H1 (cell line): ENCODE results near the gene LINC01488. TPM values are rescaled to one million over a fixed set of nuclear protein-coding genes. Genes with fewer than 3 reads are reported as not detected.

Experiments used
- ASH2L ChIP-seq: fragments of 200-600, 300-600 bp; sonication (generic); IDR thresholded peaks from one replicate; pipeline ENCODE4 v1.7.1; 2017; ENCODE audit warnings: low read length
- BCL11A ChIP-seq, 2 experiments: IDR thresholded peaks; one replicate each; pipeline ENCODE4 v1.6.1; 2011; ENCODE audit warnings: low read depth in 2 of 2, low read length in 2 of 2, mild to moderate bottlenecking in 2 of 2
- CREB1 ChIP-seq: IDR thresholded peaks from 2 replicates; pipeline ENCODE4 v1.6.1; 2012; ENCODE audit warnings: inconsistent platforms
- CTBP2 ChIP-seq: IDR thresholded peaks from 2 replicates; pipeline ENCODE4 v1.7.0; 2011; ENCODE audit warnings: borderline replicate concordance, mild to moderate bottlenecking, moderate library complexity, mixed read lengths, low read length; ENCODE audit not compliant: insufficient read depth, insufficient read length
- GTF2F1 ChIP-seq: IDR thresholded peaks from 2 replicates; pipeline ENCODE4 v1.6.1; 2012; ENCODE audit warnings: low read depth, low read length, improper control_type of control experiment, borderline replicate concordance
- POU5F1 ChIP-seq: IDR thresholded peaks from 2 replicates; pipeline ENCODE4 v1.6.1; 2011; ENCODE audit warnings: low read depth, mild to moderate bottlenecking, low read length, moderate library complexity
- RFX5 ChIP-seq: IDR thresholded peaks from 2 replicates; pipeline ENCODE4 v1.6.1; 2011; ENCODE audit warnings: low read depth, low read length, improper control_type of control experiment, borderline replicate concordance
- RXRA ChIP-seq: IDR thresholded peaks from 2 replicates; pipeline ENCODE4 v1.6.1; 2011; ENCODE audit warnings: low read depth, mild to moderate bottlenecking, low read length, moderate library complexity; ENCODE audit not compliant: insufficient read depth
- SIX5 ChIP-seq: IDR thresholded peaks from 2 replicates; pipeline ENCODE4 v1.6.1; 2011; ENCODE audit warnings: mild to moderate bottlenecking, low read depth, low read length
- SP4 ChIP-seq: IDR thresholded peaks from 2 replicates; pipeline ENCODE4 v1.6.1; 2012; ENCODE audit warnings: low read length, inconsistent platforms
- polyA plus RNA-seq, 7 experiments: library from polyadenylated mRNA; depleted of rRNA in 3 of 7; stranded (reverse) in 5 of 7; unstranded in 2 of 7; fragments of >200 nt in 5 of 7; fragments of 200-250 nt in 2 of 7; gene quantifications; 1 replicate in 5 of 7; 2 replicates in 1 of 7; 4 replicates in 1 of 7; pipeline versions ENCODE4 v1.2.1 to v1.2.3, GENCODE V29; 2011 to 2013; ENCODE audit warnings: missing spikeins in 2 of 7, mixed read lengths in 2 of 7
- total RNA-seq: library from RNA; stranded (reverse); fragmentation: NEBNext Ultra II Directional; extraction: Animal tissue kit (Norgen Biotek cat#: 25700); gene quantifications from 2 replicates; pipeline ENCODE4 v1.2.1, GENCODE V29; 2021
- TF ChIP-seq, protein P1 (sequence below): IDR thresholded peaks from 2 replicates; pipeline ENCODE4 v1.6.1; 2012; ENCODE audit warnings: inconsistent platforms

LINC01488 gene
- total and polyA plus RNA-seq, 2 of the 8 experiments (the other 6 are each of a cell fraction or from before 2014, with no cell fraction given) = not detected

DNA sequence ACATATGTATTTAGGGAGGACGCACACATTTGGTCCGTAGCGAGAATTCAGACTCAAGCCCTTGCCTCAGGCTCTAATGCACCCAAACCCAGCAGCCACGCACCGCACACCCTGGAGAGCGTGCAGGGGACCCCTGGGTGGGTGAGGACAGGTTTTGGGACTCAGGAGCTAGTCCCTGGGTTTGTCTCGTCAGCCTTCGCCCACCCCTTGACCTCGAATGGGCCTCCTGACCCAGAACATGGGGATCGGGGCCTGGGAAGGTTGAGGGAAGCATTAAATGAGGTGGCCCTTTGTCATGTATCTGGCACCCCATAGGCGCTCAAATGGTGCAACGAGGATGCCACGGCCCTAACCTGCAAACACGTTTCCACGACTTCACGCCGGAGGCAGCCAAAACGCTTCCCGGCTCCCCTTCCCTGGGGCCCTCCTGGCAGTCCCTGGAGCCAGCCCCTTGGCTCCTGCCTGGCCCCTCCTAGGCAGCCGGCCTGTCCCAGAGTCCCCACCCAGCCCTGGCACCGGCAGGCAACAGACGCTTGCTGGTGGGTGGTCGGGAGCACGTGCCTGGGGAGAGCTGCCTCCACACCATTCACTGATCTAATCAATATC lies 5.5 kb upstream of the LINC01488 start (continued):
- TF ChIP-seq, protein P1, sequence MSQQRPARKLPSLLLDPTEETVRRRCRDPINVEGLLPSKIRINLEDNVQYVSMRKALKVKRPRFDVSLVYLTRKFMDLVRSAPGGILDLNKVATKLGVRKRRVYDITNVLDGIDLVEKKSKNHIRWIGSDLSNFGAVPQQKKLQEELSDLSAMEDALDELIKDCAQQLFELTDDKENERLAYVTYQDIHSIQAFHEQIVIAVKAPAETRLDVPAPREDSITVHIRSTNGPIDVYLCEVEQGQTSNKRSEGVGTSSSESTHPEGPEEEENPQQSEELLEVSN = peak; percentile 64
- no peak for TF ChIP-seq SP4
- TF ChIP-seq POU5F1 = peak; percentile 67; the same call in 1 of the 2 replicates
- no peak for TF ChIP-seq RFX5
- no peak for TF ChIP-seq CTBP2
- TF ChIP-seq RXRA = 0 out of 2 replicates have a peak, but pooled peaks have one; percentile 82
- TF ChIP-seq BCL11A (IDR thresholded peaks at IDR 0.05; ENCODE audit: low read depth in 2 of 2, low read length in 2 of 2) = no peak
- no peak for TF ChIP-seq SIX5
- no peak for TF ChIP-seq GTF2F1
- no peak for TF ChIP-seq ASH2L
- no peak for TF ChIP-seq CREB1
